Measurements from ENCODE around the gene SH3RF2.
"Not testable (repeated sequence)": the region's sequence is repeated elsewhere in the genome, so short reads cannot be mapped to it uniquely, and the experiment has no call there.

The SH3RF2 gene

GRCh38 chr5:146091881-146092280 lies 155.5 kb downstream of the SH3RF2 start:
- no peak for DNase-seq

- no peak for DNase-seq
These were observed 161.7 kb downstream of the SH3RF2 start for GRCh38 chr5:146098047-146098446.

- DNase-seq: no peak
These were observed 165.3 kb downstream of the SH3RF2 start for GRCh38 chr5:146101646-146102045.

- no peak for DNase-seq
These were observed 167.2 kb downstream of the SH3RF2 start for GRCh38 chr5:146103594-146103993.

GRCh38 chr5:146105477-146105876 lies 169.1 kb downstream of the SH3RF2 start, which contains the start of gene PLAC8L1:
TSS of gene PLAC8L1 (minus strand) at chr5:146105577. CDS start at chr5:146104311, 1,266 bp downstream.
- no peak for DNase-seq

- no peak for DNase-seq
These were observed 171.5 kb downstream of the SH3RF2 start for GRCh38 chr5:146107901-146108300.

- DNase-seq: not testable (repeated sequence)
These were observed 172.5 kb downstream of the SH3RF2 start for GRCh38 chr5:146108870-146109269.

- DNase-seq: no peak
These were observed 173.0 kb downstream of the SH3RF2 start for GRCh38 chr5:146109379-146109778.

- no peak for DNase-seq
These were observed 175.0 kb downstream of the SH3RF2 start for GRCh38 chr5:146111409-146111808.

- no peak for DNase-seq
These were observed 176.1 kb downstream of the SH3RF2 start for GRCh38 chr5:146112476-146112875.
